Ascending aorta (tissue), 2 donors: Measurements from ENCODE around the gene STK32C. TPM values are rescaled to one million over a fixed set of nuclear protein-coding genes. Genes with fewer than 3 reads are reported as not detected.

Experiments
- DNase-seq, 2 donors: peaks; one replicate each; pipeline ENCODE4 v3.0.0-alpha.2; 2019; ENCODE audit warnings: low spot score in 2 of 2
- H3K27ac ChIP-seq, 2 donors: fragments of 200-600 bp; sonication (generic); one replicate each; pipeline ENCODE4 v1.5.1; 2016 to 2017; ENCODE audit warnings: mild to moderate bottlenecking in 1 of 2
- H3K27me3 ChIP-seq: fragments of 200-600 bp; sonication (generic); one replicate; pipeline ENCODE4 v1.5.1; 2017
- H3K36me3 ChIP-seq, 2 donors: fragments of 200-600 bp; sonication (generic); one replicate each; pipeline ENCODE4 v1.5.1; 2016
- H3K4me1 ChIP-seq, 2 donors: fragments of 200-600 bp; sonication (generic); one replicate each; pipeline ENCODE4 v1.5.1; 2016 to 2017; ENCODE audit warnings: mild to moderate bottlenecking in 1 of 2
- H3K4me3 ChIP-seq, 2 donors: fragments of 200-600 bp; sonication (generic); one replicate each; pipeline ENCODE4 v1.5.1; 2016 to 2017; ENCODE audit warnings: mild to moderate bottlenecking in 1 of 2
- H3K9me3 ChIP-seq, 2 donors: fragments of 200-600 bp; sonication (generic); one replicate each; pipeline ENCODE4 v1.5.1; 2016
- intact Hi-C: fragments of 100-400 bp; cut with DNase I; formaldehyde crosslinking; loops from one replicate; pipeline ENCODE4 v1.15.1; 2023
- total RNA-seq: library from RNA; depleted of rRNA; stranded (reverse); fragments of >200 nt; gene quantifications from one replicate; pipeline ENCODE4 v1.1.0, GENCODE V29; 2016
- TF ChIP-seq, protein P1 (sequence below), 3 experiments: fragments of 200-600 bp in 2 of 3; fragments of 450-650 bp in 1 of 3; sonication (generic) in 2 of 3; IDR thresholded peaks; one replicate each; pipeline ENCODE4 v1.5.1; 2016 to 2019; ENCODE audit warnings: antibody characterized with exemption in 3 of 3, mild to moderate bottlenecking in 1 of 3, moderate library complexity in 1 of 3

Gene STK32C
- total RNA-seq, 1 donor from 2014 or later = 16.2 TPM

DNA sequence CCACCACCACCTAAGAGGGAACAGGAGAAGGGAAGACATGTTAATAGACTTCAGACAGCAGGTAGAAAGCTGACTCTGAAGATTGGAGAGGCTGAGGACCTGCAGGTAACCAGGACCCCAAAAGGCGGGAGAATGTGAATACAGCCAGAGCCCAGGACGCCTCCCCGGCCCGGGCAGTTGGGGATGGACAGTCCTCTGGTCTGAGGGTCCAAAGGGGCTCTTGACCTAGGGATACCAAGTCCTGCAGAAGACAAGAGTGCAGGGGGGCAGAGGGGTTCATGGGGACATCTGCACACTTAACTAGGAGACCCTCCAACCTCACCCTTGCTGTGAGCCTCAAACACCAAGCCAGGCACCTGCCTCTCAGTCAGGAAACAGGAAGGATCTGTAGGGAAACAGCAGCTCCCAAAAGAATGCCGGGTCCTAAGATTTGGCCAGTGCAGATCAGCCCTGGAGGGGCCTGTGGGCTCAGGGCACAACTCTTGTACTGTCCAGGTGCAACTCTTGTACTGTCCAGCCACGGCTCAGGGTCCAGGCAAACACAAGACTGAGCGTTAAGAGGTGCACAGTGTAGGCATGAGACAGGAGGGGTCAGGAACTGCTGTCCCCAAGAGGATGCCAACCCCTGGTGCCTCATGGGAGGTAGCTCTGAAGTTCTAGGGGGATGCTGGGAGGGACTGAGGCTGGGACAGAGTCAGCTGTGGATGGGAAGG lies 2.3 kb upstream of the STK32C start:
- TF ChIP-seq, protein P1, sequence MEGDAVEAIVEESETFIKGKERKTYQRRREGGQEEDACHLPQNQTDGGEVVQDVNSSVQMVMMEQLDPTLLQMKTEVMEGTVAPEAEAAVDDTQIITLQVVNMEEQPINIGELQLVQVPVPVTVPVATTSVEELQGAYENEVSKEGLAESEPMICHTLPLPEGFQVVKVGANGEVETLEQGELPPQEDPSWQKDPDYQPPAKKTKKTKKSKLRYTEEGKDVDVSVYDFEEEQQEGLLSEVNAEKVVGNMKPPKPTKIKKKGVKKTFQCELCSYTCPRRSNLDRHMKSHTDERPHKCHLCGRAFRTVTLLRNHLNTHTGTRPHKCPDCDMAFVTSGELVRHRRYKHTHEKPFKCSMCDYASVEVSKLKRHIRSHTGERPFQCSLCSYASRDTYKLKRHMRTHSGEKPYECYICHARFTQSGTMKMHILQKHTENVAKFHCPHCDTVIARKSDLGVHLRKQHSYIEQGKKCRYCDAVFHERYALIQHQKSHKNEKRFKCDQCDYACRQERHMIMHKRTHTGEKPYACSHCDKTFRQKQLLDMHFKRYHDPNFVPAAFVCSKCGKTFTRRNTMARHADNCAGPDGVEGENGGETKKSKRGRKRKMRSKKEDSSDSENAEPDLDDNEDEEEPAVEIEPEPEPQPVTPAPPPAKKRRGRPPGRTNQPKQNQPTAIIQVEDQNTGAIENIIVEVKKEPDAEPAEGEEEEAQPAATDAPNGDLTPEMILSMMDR (IDR thresholded peaks at IDR 0.05) = no peak
- Histone ChIP-seq H3K36me3 (no peaks in the 10 kb centered on the region), H3K9me3 (no peaks in the 10 kb centered on the region), H3K27ac (no peak overlapping the region), H3K4me1 (peaks cover 6 to 8% of the 10 kb centered on the region in 2 donors), H3K4me3 (no peak overlapping the region), H3K27me3 (no peaks in the 10 kb centered on the region)
- DNase-seq = peak in 1 of 2 donors; percentile 56
- intact Hi-C loops = loop anchor here (5.0 to 10.0 kb wide), 6 partner anchors 42 to 1065 kb away; partner anchors contain the start of genes BNIP3, ECHS1, PAOX and TUBGCP2

DNA sequence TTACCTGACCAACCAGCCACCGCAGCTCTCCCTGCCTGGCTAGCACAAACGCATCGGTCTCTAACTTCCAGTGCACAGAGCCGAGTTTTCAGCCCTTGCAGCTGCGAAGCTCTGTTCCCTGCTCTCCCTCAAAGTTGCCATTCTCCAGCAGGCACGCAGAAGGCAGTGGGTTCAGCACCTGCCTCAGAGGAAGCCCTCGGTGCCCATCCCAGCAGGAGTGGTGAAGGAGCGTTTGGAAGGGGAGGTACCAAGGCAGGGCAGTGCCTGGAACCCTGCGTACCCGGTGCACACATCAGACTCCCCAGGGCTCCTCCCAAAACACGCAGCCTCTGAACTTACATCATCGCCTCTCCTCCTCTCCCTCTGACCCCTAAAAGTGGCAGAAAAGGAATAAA lies 1.7 kb upstream of the STK32C start:
- DNase-seq = peak in 1 of 2 donors; percentile 54
- Histone ChIP-seq H3K4me3 (no peak overlapping the region), H3K27me3 (no peaks in the 10 kb centered on the region), H3K27ac (no peak overlapping the region), H3K36me3 (no peaks in the 10 kb centered on the region), H3K4me1 (peaks cover 6 to 8% of the 10 kb centered on the region in 2 donors), H3K9me3 (no peaks in the 10 kb centered on the region)
- intact Hi-C loops = loop anchor here (5.0 to 10.0 kb wide), 6 partner anchors 43 to 1065 kb away; partner anchors contain the start of genes BNIP3, ECHS1, PAOX and TUBGCP2
- TF ChIP-seq, protein P1 (IDR thresholded peaks at IDR 0.05) = no peak

DNA sequence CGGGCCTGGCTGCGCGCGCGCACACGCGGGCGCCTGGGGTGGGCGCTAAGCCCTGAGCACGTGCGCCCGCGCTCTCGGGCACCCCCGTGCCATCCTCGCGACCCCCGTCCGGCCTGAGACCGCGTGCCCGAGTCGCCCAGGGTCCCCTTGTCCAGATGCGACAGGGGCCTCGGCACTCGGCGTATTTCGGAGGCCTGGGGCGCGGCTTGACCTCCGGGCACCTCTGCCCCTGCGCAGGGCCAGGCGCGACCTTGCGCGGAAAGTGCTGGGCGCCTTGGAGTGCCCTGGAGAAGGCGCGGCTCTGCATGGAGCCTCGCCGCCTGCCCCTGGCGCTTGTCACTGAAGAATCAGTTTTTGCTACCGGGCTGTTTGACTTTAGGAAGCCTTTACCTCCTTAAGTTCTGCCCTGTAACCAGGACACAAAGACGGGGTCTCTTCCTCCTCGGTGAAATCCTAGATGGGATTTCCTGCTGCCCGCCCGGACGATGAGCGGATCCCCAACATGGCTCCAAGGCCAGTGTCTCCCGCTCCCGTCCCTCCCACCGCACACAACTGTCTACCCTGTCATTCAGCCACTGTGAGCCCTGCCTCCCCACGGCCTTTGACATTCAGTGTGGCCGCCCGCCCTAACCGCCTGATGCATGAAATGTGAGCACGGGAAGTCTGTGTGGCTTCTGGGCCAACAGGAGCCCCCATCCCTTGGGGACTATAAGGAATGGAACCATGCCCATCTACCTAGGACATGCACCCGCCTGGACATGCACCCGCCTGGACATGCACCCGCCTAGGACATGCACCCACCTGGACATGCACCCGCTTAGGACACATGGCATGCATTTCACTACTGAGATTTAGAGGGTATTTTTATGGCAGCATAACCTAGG lies 1.1 kb upstream of the STK32C start:
- Histone ChIP-seq H3K27ac (peak overlapping the region; percentile 66 to 81), H3K36me3 (no peaks in the 10 kb centered on the region), H3K27me3 (no peaks in the 10 kb centered on the region), H3K4me3 (peak overlapping the region; percentile 70 to 97), H3K9me3 (no peaks in the 10 kb centered on the region), H3K4me1 (peaks cover 6 to 8% of the 10 kb centered on the region in 2 donors)
- intact Hi-C loops = loop anchor here (1.0 to 10.0 kb wide), 8 partner anchors 22 to 1066 kb away; partner anchors contain the start of genes BNIP3, ECHS1, PAOX and TUBGCP2
- peak in 1 of 2 donors; percentile 62 for DNase-seq
- TF ChIP-seq, protein P1 (IDR thresholded peaks at IDR 0.05) = no peak

DNA sequence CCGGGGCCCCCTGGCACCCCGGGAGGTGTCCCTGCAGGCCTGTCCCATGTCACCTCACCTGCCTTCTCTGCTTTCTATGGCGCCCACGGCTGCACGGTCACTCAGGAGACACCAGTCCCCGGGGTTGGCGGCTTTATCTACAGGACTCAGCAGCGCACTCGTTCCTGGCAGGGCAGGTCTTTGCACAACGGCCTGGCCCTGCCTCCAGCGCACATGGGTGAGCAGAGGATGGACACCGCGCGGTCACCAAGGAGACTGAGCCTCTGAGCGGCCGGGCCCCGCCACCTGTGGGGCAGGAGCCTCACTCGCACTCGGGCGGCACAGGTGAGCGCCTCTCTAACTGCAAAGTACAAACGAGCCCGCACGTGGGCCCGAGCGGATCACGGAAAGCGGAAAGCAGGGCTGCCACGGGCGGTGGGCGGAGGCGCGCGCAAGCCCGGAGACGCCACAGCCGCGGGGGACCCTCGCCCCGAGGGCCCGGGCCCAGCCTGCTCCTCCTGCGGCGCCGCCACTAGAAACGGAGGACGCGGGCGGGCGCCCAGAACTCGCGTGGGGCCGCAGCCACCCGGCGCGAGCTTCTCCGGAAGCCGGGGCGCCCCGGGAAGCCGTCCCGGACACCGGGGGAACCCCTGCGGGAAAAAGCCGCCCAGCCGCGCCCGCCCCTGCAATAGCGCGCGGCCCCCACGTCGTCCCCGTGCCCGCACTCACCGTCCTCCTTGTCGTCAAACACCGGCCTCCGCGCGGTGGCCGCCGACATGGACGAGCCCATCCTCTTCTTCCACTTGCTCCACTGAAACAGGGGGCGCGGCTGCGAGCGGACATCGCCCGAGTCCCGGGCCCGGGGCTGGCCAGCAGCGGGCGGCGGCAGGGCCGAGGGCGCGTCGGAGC lies 642 bp downstream of the STK32C start:
- no peak overlapping the region for H3K27ac ChIP-seq
- peaks cover 6 to 8% of the 10 kb centered on the region in 2 donors for H3K4me1 ChIP-seq
- TF ChIP-seq, protein P1 (IDR thresholded peaks at IDR 0.05) = no peak
- intact Hi-C loops = loop anchor here (2.0 to 10.0 kb wide), 7 partner anchors 45 to 1068 kb away; partner anchors contain the start of genes BNIP3, ECHS1, PAOX and TUBGCP2
- H3K27me3 ChIP-seq = no peaks in the 10 kb centered on the region
- H3K9me3 ChIP-seq = no peaks in the 10 kb centered on the region
- H3K4me3 ChIP-seq = peak overlapping the region; percentile 70 to 97
- H3K36me3 ChIP-seq = no peaks in the 10 kb centered on the region
- peak in 1 of 2 donors; percentile 70 for DNase-seq

DNA sequence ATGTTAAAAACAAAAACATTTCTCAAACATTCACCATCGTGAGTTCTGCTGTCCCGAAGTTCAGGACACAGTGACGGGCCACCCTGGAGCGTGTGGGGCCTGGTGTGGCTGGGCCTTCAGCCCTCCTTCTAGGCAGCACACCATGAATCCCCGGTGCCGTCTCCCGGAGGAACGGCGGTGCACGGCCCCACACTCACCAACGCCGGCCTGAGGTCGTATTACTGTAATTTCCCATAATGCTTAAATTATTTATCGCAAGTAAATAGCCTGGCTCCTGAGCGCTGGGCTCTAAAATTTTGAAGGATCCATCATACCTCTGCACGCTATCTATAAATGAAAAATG lies 1.4 kb downstream of the STK32C start:
- Histone ChIP-seq H3K27ac (no peak overlapping the region), H3K36me3 (no peaks in the 10 kb centered on the region), H3K4me1 (peaks cover 6 to 8% of the 10 kb centered on the region in 2 donors), H3K9me3 (no peaks in the 10 kb centered on the region), H3K4me3 (no peak overlapping the region), H3K27me3 (no peaks in the 10 kb centered on the region)
- peak in 1 of 2 donors; percentile 44 for DNase-seq
- TF ChIP-seq, protein P1 (IDR thresholded peaks at IDR 0.05) = no peak
- intact Hi-C loops = loop anchor here (2.0 to 10.0 kb wide), 7 partner anchors 46 to 1068 kb away; partner anchors contain the start of genes BNIP3, ECHS1, PAOX and TUBGCP2
